A549 treated with Mapracorat at 1 μM for 4 hours (cell line): ENCODE data around the gene CMIP. TPM values are rescaled to one million over a fixed set of nuclear protein-coding genes. Genes with fewer than 3 reads are reported as not detected.

Experiments
- total RNA-seq: library from RNA; stranded (reverse); fragments of 200-300 nt; extraction: Qiagen RNA extraction; gene quantifications from 5 replicates; pipeline ENCODE4 v1.2.3, GENCODE V29; 2022

CMIP gene
- 90.0 to 120 TPM (median 105 TPM) in 5 replicates for total RNA-seq

DNA sequence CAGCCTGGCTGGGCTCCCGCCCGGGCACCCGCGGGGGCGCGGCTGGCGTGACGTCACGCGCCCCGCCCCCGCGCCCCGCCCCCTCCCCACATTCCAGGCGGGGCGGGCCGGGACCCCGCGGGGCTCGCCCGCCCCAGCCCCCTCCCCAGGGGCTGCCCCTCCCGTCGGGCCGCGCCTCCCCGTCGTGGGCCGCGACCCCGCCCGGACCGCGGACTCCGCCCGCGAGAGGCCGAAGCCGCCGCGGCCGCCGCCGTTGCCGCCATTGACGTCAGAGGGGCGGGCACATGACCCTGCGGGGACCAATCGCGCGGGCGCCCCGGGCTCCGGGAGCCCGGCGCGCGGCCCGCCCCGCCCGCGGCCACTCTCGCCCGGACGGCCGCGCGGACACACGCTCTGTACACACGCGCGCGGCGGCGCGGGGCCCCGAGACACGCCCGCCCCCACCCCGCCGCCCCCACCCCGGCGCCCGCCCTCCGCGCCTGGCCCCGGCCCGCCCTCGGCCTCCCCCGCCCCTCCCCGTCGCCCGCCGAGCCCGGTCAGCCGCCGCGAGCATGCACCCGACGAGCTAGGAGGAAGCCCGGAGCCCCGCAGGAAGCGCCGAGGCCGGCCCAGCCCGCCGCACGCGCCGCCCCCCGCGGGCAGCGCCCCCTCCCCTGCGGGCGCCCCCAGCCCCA is at the start of gene CMIP:
Gene CMIP, plus strand, starts transcription at position 361 of the 674 bp plus-strand sequence.

Other genes starting within 250 kb of the CMIP start
- gene BCO1, start 206.1 kb upstream of the CMIP start, total RNA-seq, result 0.50 to 1.1 TPM (median 0.91 TPM) in 5 replicates
- 2.1 to 3.5 TPM (median 2.5 TPM) in 5 replicates for gene GAN, start 129.8 kb upstream of the CMIP start, total RNA-seq